ENCODE results near the gene RTCA.
"Not testable (repeated sequence)": the region's sequence is repeated elsewhere in the genome, so short reads cannot be mapped to it uniquely, and the experiment has no call there.

The RTCA gene

GRCh38 chr1:100230765-100231164 is 35.3 kb upstream of the RTCA start:
- no peak for DNase-seq (ENCODE audit: low read depth, low spot score)
- TF ChIP-seq CTCF (IDR thresholded peaks at IDR 0.05; ENCODE audit: low read depth, low read length) = no peak
- in situ Hi-C loops (cut with HindIII; ENCODE audit: low sequenced_read_pairs) = no loop called here
- no peak overlapping the region for H3K4me3 ChIP-seq (ENCODE audit: low read depth, low read length)

GRCh38 chr1:100231721-100232120 is 34.3 kb upstream of the RTCA start:
- H3K4me3 ChIP-seq (ENCODE audit: low read depth, low read length) = no peak overlapping the region
- DNase-seq (ENCODE audit: low read depth, low spot score) = no peak
- in situ Hi-C loops (cut with HindIII; ENCODE audit: low sequenced_read_pairs) = no loop called here
- no peak for TF ChIP-seq CTCF (IDR thresholded peaks at IDR 0.05; ENCODE audit: low read depth, low read length)

- no peak for TF ChIP-seq CTCF (IDR thresholded peaks at IDR 0.05; ENCODE audit: low read depth, low read length)
- no peak for DNase-seq (ENCODE audit: low read depth, low spot score)
- in situ Hi-C loops (cut with HindIII; ENCODE audit: low sequenced_read_pairs) = no loop called here
Observed at GRCh38 chr1:100232156-100232555, 33.9 kb upstream of the RTCA start.

DNA sequence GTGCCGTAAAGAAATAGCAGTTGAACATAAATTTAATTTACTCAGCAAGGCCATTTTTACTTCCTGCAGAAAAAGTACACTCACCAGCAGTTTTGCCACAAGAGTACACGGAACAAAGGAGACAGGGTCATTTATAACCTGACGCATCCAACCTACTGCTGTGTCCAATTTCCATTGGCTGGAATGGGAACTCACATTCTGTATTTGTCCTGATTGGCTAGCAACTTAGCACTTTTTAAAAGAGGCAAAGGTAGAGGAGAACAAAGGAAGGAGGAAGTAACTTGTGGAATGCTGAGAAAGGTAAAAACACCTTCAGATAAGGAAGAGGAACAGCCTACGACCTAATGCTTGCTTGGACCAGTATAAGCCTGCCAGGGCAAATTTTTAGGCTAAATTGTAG is 32.5 kb upstream of the RTCA start:
- in situ Hi-C loops (cut with HindIII; ENCODE audit: low sequenced_read_pairs); DNase-seq (ENCODE audit: low read depth, low spot score); H3K4me3 ChIP-seq (ENCODE audit: low read depth, low read length): not testable (repeated sequence)

More at GRCh38 chr1:100232156-100232555, 33.9 kb upstream of the RTCA start:
- no peak overlapping the region for H3K4me3 ChIP-seq (ENCODE audit: low read depth, low read length)

DNA sequence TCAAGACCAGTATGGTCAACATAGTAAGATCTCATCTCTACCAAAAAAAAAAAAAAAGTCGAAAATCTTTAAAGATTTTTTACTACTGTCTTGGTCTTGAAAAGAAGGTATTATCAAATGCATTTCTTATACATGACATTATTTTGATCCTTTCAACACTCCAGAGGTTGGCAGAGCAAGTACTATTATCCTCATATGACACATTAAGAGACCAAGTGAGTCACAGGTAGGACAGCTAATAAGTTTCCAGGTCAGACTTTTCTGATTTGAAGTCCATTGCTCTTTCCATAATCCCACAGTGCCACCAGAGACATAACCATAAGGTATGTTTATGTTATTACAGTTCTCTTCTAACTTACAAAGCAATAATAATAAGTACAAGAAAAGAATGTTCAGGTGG is 31.6 kb upstream of the RTCA start:
- TF ChIP-seq CTCF (IDR thresholded peaks at IDR 0.05; ENCODE audit: low read depth, low read length) = no peak
- H3K4me3 ChIP-seq (ENCODE audit: low read depth, low read length) = no peak overlapping the region
- in situ Hi-C loops (cut with HindIII; ENCODE audit: low sequenced_read_pairs) = no loop called here
- no peak for DNase-seq (ENCODE audit: low read depth, low spot score)

GRCh38 chr1:100237091-100237490 is 28.9 kb upstream of the RTCA start:
- no peak overlapping the region for H3K4me3 ChIP-seq (ENCODE audit: low read depth, low read length)
- TF ChIP-seq CTCF (IDR thresholded peaks at IDR 0.05; ENCODE audit: low read depth, low read length) = no peak
- in situ Hi-C loops (cut with HindIII; ENCODE audit: low sequenced_read_pairs) = no loop called here
- DNase-seq (ENCODE audit: low read depth, low spot score) = no peak

DNA sequence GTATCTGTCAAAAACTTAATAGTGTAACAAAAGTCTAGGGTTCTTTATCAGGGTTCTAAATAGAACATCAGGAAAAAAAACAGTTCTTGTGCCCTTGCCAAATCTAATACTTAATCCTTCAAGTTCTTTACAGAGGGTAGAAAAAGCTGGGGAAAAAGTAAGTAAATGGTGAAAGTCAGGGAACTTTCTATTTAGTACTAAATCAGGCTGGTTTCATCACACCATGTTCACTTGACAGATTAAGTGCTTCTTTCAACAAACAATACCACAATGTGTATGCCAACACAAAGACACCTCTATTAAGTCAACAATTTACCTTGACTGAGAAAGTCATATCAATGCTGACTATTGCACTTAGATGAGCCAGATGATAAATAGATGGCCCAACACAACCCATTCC is 26.1 kb upstream of the RTCA start:
- no peak overlapping the region for H3K4me3 ChIP-seq (ENCODE audit: low read depth, low read length)
- no peak for DNase-seq (ENCODE audit: low read depth, low spot score)

More for the DNA sequence above, 26.1 kb upstream of the RTCA start:
- in situ Hi-C loops (cut with HindIII; ENCODE audit: low sequenced_read_pairs) = no loop called here
- no peak for TF ChIP-seq CTCF (IDR thresholded peaks at IDR 0.05; ENCODE audit: low read depth, low read length)
